GM03348 (cell line): ENCODE data around the gene DISP3.

Experiments
- DNase-seq: peaks from one replicate; pipeline ENCODE4 v3.0.0; 2012; ENCODE audit warnings: low spot score

Gene DISP3

DNA sequence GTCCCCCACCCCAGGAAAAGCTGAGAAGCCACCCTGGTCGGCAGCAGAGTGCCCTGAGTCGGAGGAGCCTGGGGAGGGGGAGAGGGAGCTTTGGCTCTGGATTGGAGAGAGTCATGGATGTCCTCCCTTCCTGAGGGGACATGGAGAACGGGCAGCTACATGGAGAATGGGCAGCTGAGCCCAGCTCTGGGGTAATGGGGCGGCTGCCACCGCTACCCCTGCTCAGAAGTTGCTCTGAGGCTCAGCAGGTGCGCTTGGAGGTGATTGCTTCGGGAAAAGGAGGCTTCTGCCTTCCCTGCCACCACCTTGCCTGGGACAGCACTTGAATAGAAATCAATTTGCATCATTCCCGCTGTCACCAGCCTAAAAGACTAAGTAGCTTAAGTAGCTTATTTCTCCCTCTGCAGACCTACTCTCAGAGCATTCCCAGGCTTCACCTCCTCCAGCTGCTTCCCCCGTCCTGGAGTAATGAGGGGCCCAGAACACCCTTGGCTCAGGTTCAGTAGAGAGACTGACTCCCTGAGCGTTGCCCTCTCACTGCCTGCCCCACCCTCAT lies 8.3 kb downstream of the DISP3 start:
- DNase-seq = no peak

DNA sequence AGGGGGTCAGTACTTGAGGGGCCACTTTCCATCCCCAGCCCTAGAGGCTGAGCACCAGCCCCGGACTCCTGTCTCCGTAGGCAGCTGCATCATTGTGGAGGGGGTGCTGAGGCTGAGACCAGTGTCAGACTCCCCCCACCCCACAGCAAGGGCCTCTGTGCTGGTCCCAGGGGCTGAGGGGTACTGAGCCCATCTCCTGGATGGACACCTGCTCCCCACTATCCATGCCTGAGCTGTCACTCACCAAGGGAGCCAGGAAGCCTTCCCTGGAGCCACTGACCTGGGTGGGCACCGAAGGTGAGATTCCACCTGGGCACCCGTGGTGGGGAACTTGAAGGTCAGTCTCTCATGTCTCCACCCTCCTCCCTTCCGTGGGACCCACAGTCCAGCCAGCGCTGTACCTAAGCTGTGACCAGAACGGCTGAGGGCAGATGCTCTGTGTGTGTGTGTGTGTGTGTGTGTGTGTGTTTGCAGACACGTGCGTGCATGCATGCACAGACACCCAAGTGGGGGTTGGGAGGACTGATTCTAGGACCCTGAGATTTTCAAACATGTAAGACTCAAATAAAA lies 9.3 kb downstream of the DISP3 start:
- no peak for DNase-seq

DNA sequence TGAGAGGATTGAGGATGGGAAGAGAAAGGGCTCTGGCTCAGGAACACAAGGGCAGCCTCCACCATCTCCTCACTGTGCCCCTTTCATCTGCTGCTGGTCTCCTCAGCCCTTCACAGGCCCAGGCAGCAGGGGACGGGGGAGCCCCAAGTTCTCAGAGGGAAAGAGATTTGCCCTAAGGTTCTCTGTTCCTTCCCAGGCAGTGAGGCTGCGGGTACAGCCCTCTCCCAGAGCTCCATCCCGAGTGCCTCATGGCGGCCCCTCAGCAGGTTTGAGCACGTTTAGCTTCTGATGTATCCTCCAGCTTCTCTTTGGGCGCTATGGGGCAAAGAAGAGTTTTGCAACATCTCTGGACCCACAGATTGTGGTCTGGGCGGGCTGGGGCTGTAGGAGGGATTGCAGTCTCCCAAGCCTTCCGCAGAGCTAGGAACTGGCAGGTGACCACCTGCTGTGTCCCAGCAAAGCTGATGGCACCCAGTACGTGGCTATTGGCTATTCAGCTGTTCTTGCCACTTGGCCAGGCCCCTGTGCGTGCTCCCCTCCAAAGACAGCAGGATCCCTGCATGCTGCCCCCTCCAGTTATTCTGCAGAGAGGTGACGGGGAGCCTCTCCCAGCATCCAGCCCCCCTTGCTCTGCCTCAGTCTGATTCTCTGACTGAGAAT lies 10.1 kb downstream of the DISP3 start:
- no peak for DNase-seq

DNA sequence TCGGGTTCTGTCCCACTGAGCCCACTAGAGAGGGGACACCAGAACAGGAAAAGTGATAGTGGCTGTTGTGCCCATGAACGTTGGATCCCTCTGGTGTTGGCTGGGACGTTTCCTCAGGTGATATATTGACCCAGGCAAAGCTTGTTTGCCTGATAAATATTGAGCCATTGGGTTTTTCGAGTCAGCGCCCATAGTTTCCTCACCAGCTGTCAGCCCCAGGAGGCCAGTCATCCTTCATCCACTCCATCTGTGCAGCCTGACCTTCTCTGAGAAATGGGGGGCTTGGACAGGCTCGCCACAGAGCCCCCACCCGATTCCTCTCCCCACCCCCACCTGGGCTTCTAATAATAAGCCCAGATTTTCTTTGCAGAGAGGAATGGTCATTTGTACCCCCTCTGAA lies 13.3 kb downstream of the DISP3 start:
- DNase-seq = no peak

DNA sequence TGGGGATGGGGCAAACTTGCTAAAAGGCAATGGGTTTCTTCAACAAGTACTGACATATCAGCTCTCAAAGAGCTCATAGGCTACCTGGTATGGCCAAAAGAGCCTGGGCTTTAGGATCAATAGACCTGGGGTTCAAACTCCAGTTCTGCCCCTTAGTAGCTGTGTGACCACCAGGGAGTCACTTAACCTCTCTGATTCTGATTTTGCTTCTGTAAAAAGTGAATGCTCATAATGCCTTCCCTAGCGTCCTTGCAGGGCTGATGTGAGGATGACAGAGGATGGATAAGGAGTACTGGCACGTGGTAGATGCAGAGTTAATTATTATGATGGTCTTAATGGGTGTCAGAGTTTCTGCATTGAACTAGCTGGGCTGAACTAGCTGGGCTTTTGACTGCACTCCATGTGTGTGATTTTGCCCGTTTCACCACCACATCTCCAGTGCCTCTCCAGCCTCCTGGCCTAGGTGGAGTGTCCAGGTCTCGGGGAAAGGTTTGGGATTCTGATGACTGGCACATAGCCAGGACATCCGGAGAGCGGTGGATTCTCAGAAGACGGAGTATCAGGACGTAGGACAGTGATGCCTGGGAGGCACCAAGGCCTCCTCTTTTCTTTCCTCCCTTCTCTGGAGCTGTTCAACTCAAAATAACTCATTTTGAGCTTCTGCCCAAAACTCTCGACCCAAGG lies 15.2 kb downstream of the DISP3 start:
- DNase-seq = no peak

DNA sequence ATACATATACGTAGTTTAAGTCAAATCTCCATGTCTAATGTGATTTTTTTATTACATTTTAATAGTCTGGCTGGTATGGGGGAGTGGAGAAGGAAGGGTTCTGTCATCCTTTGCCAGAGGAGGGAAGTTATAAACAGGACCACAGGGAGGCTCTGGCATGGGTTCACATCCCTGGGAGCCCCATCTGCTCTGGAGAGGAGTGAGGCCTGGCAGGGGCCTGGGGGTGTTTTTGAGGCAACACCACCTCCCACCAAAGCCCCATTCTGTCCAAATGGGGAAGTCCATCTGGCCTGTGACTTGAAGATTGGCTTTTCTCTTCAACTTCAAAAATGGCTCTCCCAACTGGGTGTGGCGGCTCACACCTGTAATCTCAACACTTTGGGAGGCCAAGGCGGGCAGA lies 15.8 kb downstream of the DISP3 start:
- no peak for DNase-seq

DNA sequence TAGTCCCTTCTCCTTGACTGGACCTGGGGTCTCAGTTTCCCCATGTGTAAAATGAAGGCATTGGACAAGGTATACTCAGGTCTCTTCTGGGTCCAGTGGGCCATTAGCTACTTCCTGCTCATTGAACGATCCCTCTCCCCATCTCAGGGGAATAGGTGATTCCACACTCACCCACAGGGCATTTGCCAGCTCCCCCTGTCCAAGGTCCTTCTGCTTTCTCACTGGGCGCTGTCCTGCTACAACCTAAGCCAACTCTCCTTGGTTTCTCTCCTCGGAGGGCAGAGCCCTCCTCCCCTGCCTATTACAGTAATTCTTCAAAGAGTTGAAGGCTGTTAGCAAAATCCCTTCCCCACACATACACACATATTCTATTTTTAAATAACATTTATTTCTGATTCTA lies 16.6 kb downstream of the DISP3 start:
- DNase-seq = no peak

DNA sequence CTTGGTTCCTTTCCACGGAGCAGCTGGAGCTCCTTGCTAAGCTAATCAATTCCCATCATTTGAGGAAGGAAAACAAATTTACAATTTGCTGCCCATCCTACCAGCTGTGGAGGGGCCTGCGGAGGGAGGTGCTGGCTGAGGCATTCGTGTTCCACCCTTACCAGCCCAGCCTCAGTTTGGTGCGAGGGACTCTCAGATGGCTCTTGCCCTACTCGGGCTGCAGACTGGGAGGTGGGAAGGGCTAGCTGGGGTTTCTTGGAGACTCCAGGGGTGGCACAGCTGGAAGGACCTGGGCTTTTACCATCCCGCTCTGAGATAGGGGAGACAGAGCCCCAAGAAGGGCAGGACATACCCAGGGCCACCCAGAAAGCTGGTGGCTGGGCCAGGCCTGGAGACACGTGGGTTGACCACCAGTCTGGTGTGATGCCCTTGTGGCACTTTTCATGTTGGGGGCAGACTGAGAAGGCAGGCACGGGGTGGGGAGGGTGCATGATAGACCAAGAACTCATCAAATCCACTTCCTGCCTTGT lies 17.7 kb downstream of the DISP3 start:
- no peak for DNase-seq

DNA sequence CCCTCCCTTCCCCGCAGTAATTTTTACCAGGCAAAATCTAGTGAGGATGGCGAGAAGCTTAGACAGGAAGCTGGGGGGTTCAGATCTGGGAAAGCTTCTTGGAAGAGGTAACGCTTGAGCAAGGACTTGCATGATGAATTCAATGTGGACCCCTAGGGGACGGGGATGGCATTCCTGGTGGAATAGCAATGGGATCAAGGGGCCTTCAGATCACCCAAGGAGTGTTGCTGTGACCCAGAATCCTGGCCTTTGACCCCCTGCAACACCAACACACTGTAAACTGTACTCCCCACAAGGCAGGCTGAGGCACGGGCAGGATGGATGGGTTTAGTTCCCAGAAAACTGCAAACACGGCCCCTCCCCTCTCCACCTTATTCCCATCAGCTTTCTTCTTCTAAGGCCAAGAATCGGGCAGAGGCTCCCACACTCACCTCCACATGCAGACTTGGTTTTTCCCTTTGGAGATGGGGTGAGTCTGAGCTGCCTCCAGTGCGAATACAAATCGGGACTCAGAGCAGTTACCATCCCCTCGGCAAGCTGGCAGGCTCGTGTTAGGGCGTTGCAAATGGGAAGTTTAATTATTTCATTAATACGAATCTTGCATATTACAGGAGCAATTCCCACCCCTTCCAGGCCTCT lies 20.1 kb downstream of the DISP3 start:
- no peak for DNase-seq

DNA sequence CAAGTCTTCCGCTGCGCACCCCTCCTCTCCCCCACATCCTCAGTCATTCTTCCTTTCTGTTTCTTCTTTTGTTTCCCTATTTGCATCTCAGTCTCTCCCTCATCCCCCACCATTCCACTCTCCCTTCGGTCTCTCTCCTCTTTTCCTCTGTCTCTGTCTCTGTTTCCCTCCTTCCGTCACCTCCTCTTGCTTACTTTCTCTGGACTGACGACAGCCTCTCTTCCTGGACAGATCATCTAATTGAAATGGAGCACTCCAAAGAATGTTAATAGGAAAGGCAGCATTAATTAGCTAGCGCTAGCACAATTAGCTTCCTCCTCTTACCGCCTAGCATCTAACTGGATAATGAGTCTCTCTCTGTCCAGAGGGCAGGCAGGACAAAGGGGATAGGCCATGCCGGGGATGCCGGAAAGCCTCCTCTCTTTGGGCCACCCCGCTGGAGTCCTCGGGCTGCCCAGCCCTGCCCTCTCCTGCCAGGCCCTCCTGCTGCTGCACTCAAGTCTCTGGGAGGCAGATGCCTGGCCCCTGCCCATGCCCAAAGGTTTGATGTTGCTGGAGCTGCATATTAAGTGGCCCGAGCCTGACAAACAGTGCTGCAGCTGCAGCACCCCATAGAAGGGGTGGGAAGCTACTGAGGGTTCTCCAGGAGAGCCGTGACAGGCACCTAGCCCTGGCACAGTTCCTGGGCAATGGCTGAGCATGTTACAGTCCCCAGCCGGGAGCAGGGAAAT lies 20.8 kb downstream of the DISP3 start:
- no peak for DNase-seq

DNA sequence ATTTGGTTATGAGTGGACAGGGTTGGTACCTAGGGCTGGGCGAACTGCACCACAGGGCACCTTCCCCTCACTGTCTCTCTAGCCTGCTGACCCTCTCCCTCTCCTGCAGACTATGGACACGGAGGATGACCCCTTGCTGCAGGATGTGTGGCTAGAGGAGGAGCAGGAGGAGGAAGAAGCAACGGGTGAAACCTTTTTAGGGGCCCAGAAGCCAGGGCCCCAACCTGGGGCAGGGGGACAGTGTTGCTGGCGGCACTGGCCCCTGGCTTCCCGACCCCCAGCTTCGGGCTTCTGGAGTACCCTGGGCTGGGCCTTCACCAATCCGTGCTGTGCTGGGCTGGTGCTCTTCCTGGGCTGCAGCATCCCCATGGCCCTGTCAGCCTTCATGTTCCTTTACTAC lies 21.9 kb downstream of the DISP3 start:
- no peak for DNase-seq

DNA sequence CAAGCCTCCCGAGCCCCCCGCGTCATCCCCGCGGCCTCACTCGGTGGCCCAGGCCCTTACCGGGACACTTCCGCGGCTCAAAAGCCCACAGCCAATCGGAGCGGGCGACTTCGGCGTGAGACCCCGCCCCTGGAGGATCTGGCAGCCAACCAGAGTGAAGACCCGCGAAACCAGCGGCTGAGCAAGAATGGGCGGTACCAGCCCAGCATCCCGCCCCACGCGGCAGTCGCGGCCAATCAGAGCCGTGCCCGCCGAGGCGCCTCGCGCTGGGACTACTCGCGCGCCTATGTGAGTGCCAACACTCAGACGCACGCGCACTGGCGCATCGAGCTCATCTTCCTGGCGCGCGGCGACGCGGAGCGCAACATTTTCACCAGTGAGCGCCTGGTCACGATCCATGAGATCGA lies 22.5 kb downstream of the DISP3 start:
- no peak for DNase-seq

DNA sequence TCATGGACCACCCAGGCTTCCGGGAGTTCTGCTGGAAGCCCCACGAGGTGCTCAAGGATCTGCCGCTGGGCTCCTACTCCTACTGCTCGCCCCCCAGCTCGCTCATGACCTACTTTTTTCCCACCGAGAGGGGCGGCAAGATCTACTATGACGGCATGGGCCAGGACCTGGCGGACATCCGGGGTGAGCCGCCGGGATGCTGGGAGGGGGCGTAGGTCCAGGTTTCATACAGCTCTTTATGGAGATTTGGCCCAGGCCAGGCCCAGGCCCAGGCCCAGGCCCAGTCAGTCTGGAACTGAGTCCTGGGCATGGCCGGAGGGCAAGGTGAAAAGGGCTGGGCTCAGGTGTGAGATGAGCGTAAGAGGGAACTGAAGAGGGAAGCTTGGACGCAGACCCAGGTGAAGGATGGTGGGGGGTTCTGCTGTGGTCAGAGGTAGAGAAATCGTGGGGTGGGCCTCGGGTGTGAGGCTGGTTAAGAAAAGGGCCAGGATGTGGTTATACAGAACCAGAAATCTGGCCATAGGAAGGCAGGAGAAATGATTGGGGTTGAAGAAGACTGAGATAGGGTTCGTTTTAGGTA lies 23.0 kb downstream of the DISP3 start:
- DNase-seq = no peak

DNA sequence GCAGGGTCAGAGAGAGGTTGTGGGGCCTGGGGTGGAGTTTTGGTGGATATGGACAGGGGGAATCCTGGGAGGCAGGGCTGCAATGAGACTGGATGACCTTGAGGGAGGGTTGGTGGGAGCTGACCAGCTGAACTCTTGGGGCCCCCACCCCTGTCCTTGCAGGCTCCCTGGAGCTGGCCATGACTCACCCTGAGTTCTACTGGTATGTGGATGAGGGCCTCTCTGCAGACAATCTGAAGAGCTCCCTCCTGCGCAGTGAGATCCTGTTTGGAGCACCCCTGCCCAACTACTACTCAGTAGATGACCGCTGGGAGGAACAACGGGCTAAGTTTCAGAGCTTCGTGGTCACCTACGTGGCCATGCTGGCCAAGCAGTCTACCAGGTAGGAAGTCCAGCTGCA lies 23.6 kb downstream of the DISP3 start:
- no peak for DNase-seq

DNA sequence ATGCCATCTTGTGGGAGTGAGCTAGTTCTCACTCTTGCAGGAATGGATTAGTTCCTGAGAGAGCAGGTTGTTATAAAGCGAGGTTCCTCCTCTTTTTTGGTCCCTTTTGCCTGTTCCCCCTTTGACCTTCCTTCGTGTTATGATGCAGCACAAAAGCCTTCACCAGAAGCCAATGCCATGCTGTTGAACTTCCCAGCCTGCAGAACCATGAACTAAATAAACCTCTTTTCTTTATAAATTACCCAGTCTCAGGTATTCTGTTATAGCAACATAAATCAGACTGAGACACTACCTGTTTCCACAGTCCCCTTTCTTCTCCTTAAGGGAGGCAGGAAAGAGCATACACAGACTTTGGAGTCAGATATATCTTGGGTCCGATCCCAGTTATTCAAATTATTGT lies 25.6 kb downstream of the DISP3 start:
- DNase-seq = no peak

DNA sequence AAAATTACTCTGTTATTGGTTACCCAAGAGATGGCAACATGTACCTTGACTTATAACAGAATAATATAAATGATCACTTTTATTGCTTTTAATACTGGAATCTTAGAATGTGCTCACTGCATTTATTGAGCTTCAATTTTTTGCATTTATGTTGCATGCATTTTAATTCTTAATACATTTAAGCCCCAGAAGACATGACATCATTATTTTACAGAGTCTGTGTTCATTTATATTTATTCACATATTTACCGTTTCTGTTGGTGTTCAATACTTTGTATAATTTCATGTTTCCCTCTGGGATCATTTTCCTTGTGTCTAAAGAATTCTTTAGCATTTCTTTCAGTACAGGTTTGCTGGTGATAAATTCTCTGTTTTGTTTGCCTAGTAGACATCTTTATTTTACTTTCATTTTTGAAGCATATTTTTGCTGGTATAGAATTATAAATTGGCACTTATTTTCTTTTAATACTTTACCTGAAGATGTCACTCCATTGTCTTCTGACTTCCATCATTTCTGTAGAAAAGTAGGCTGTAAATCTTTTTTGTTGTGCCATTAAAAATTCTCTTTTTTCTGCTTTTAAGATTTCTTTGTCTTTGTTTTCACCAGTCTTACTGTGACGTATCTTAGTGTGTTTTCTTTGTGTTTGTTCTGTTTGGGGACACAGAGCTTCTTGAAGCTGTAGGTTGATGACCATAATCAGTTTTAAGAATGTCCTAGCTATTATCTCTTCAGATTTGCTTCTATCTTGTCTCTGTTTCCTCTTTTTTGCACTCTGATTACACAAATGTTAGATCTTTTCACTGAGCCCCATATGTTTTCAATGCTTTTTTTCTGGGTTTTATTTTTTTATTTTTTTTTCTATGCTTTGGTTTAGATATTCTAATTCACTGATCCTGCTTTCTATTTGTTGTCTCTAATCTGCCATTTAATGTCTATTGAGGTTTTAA lies 26.9 kb downstream of the DISP3 start:
- no peak for DNase-seq

DNA sequence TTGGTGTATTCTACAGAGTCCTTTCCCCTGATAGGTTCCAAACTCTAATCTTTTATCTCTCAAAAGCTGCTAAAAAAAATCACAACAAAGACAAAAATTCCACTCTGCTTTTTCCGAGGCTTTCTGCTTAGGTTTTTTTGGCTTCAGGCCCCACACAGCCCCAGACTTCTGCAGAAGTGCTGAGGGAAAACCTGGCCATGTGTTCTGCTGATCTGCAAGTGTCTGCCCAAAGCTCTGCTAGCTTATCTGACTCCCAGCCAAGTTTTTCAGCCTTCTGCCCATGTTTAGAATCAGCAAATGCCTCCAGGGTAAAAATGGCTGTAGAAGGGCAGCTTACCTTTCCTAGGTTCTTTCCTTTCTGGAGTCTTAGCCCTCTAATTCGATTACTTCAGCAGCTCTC lies 28.4 kb downstream of the DISP3 start:
- DNase-seq = no peak

DNA sequence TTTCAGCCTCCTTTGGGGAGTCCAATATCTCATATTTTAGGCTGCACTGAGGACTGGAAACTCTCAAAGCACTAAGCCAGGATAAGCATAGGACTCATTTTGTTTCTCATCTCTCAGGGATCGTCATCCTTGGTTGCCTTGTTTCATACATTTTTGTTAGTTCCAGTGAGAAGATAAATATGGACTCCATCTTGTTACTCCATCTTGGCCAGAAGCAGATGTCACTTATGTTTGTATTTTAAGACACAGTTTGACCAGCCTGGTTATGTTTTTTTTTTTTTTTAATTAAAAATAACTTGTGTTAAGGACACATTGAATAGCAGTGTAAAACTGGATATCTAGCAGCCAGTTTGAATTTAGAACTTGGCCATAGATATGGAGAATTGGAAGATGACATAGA lies 34.7 kb downstream of the DISP3 start:
- DNase-seq = no peak

DNA sequence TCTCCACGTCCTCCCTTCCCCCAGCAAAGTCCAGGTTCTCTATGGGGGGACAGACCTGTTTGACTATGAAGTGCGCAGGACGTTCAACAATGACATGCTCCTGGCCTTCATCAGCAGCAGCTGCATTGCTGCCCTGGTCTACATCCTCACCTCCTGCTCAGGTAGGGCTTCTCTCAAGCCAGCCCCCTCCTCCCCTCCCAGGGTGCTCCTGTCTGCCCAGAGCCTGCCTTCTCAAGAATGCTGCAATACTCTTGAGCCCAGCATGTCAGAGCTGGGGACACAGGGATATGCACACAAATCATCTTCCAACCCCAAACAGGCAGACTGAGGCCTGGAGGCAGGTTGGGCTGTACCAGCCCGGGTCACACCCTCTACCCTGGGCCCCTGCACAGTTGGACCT lies 35.4 kb downstream of the DISP3 start:
- DNase-seq = no peak
